Activated CD4-positive, alpha-beta T cell treated with anti-CD3 and anti-CD28 coated beads for 36 hours (primary cell): ENCODE results near the gene LONRF3. TPM values are rescaled to one million over a fixed set of nuclear protein-coding genes. Genes with fewer than 3 reads are reported as not detected.

Source experiments
- ATAC-seq: fragments of 200-7000 bp; cut with Tn5 transposase; one replicate; pipeline ENCODE4 v1.10.0; 2021; ENCODE audit warnings: mild to moderate bottlenecking, moderate library complexity
- CTCF ChIA-PET: fragments of 350-600 bp; sonication (Branson Sonifier 250); formaldehyde crosslinking; loops from one replicate; lab custom pipeline; 2021; ENCODE audit warnings: antibody characterized with exemption; lab: Charles Lee
- POLR2A ChIA-PET: fragments of 350-600 bp; sonication (Branson Sonifier 250); formaldehyde crosslinking; loops from one replicate; lab custom pipeline; 2021; ENCODE audit warnings: antibody characterized with exemption, inconsistent platforms; lab: Charles Lee
- DNase-seq: peaks from one replicate; pipeline ENCODE4 v3.0.0-alpha.2; 2020
- H3K27ac Mint-ChIP-seq: one replicate; pipeline ENCODE4 v1.8.0; 2021; ENCODE audit warnings: mixed read lengths
- H3K27me3 Mint-ChIP-seq: one replicate; pipeline ENCODE4 v1.8.0; 2021; ENCODE audit warnings: mixed read lengths
- H3K36me3 Mint-ChIP-seq: one replicate; pipeline ENCODE4 v1.8.0; 2021; ENCODE audit warnings: low read depth, mixed read lengths
- H3K4me1 Mint-ChIP-seq: one replicate; pipeline ENCODE4 v1.8.0; 2021; ENCODE audit warnings: mixed read lengths
- H3K4me3 Mint-ChIP-seq: one replicate; pipeline ENCODE4 v1.8.0; 2021; ENCODE audit warnings: mild to moderate bottlenecking, moderate library complexity, mixed read lengths
- H3K9me3 Mint-ChIP-seq: one replicate; pipeline ENCODE4 v1.8.0; 2021; ENCODE audit warnings: low read depth, mixed read lengths
- intact Hi-C, 2 experiments: fragments of 100-400 bp; cut with DNase I in 1 of 2; cut with micrococcal nuclease in 1 of 2; formaldehyde crosslinking; loops; one replicate each; pipeline versions ENCODE4 v1.14.2 to v1.15.1; 2022 to 2024; cut with DNase I, micrococcal nuclease
- total RNA-seq, 2 experiments: library from RNA; stranded (reverse); gene quantifications; one replicate each; pipeline ENCODE4 v1.2.3, GENCODE V29; 2021

LONRF3 gene
- total RNA-seq, 2 experiments from 2014 or later: 1.7 to 1.9 TPM

GRCh38 chrX:118971552-118971951 lies 2.9 kb upstream of the LONRF3 start:
- CTCF ChIA-PET: no interaction called here
- Mint-ChIP-seq H3K4me3 (no peak overlapping the region), H3K4me1 (peaks cover 8% of the 10 kb centered on the region), H3K9me3 (no peaks in the 10 kb centered on the region), H3K36me3 (no peaks in the 10 kb centered on the region), H3K27ac (no peak overlapping the region), H3K27me3 (peaks cover 14% of the 10 kb centered on the region)
- intact Hi-C loops: loop anchor here in 1 of 2 experiments (10.0 kb wide), 3 partner anchors 263 to 627 kb away; partner anchors contain the start of genes PGRMC1, SLC25A5 and WDR44
- ATAC-seq: no peak
- no peak for DNase-seq
- POLR2A ChIA-PET: no interaction called here

DNA sequence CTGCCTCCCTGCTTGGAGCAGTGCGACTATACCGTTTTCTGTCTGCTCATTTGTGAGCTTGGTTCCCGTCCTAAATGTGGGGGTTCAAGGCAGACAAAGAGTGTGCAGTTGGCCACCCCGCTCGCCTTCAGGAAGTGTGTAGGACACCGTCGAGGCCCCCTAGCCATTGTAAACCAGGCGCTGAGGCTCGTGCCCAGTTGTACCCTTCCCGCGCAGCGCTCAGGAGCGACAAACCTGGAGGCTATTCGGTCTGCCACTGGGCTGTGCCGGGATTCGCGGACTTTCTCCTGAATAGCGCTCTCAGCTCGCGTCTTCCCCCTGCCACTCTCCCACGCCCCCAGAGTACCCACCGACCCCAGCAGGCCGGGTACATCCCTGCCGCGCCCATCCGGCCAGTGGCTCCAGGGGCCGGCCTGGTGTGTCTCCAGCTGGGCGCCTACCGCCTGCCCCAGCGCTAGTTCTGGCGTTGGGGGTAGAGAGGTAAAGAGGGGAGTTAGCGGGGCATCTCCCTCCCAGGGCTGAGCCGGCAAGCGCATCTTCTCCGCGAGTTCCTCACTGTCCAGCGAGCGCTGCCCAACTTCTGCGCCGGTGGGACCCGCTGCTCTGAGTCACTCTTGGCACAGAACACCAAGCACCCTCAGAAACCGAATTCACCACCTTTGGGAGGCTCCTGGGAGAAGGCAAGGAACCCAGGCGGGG lies 880 bp upstream of the LONRF3 start:
- no peaks in the 10 kb centered on the region for H3K9me3 Mint-ChIP-seq
- H3K4me1 Mint-ChIP-seq: peaks cover 8% of the 10 kb centered on the region
- ATAC-seq (no peak), DNase-seq (no peak)
- no peaks in the 10 kb centered on the region for H3K36me3 Mint-ChIP-seq
- H3K4me3 Mint-ChIP-seq: peak overlapping the region; percentile 85
- H3K27me3 Mint-ChIP-seq: peaks cover 12% of the 10 kb centered on the region
- no peak overlapping the region for H3K27ac Mint-ChIP-seq
- intact Hi-C loops: loop anchor here in 1 of 2 experiments (10.0 kb wide), 3 partner anchors 261 to 629 kb away; partner anchors contain the start of genes PGRMC1, SLC25A5 and WDR44
- ChIA-PET CTCF (interaction anchor here (0.6 kb wide), 1 partner anchor 31 kb away, joined by 3 read pairs; no protein-coding TSS in a partner anchor), POLR2A (no interaction called here)

GRCh38 chrX:118974908-118975671 lies 672 bp downstream of the LONRF3 start:
- no peaks in the 10 kb centered on the region for H3K9me3 Mint-ChIP-seq
- peak overlapping the region; percentile 85 for H3K4me3 Mint-ChIP-seq
- H3K4me1 Mint-ChIP-seq: peaks cover 8% of the 10 kb centered on the region
- intact Hi-C loops: loop anchor here in 1 of 2 experiments (10.0 kb wide), 3 partner anchors 260 to 630 kb away; partner anchors contain the start of genes PGRMC1, SLC25A5 and WDR44
- ChIA-PET CTCF (no interaction called here), POLR2A (interaction anchor here (0.6 to 1.2 kb wide), 2 partner anchors 220 to 817 kb away, joined by 3 to 5 read pairs; partner anchors contain the start of gene RPL39)
- no peaks in the 10 kb centered on the region for H3K36me3 Mint-ChIP-seq
- H3K27ac Mint-ChIP-seq: peak overlapping the region; percentile 93
- peaks cover 12% of the 10 kb centered on the region for H3K27me3 Mint-ChIP-seq
- DNase-seq (peak; percentile 68), ATAC-seq (peak; percentile 56)

DNA sequence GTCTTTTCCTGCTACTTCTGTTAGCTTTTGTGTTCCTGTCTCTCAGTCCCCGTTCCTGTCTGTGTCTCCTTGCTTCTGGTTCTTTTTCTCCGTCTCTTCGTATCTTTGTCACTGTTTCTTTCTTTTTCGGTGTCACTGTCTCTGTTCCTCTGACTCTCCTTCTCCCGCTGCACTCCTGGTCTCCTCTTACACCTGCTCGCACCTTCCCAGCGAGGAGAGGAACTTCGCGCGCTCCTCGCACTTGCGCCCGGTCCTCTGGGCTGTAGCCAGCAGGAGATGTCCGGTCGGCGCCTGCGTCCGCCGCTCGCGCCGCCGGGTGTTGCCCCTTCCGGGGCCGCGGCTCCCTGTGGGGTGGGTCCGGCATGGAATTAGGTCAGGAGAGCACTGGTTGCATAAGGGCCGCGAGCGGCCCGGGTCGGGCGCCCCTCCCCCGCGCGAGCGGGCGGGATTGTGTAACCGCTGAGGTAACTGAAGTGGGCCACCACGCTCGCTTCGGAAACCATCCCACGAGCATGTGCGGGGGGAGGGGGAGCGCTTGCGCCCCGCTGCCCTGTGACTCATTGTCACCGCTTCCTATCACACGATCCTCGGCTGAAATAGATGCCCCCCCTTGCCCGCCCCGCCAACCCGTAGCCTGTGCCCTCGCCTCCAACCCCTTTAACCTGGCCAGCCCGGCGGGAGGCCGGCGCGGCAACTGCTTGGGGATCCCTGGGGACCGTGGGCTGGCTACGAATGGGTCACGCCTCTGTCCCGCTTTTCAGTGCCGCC lies 1.6 kb downstream of the LONRF3 start:
- CTCF ChIA-PET: no interaction called here
- intact Hi-C loops: loop anchor here in 1 of 2 experiments (10.0 kb wide), 3 partner anchors 259 to 631 kb away; partner anchors contain the start of genes PGRMC1, SLC25A5 and WDR44
- Mint-ChIP-seq H3K4me1 (peaks cover 8% of the 10 kb centered on the region), H3K4me3 (peak overlapping the region; percentile 85), H3K36me3 (no peaks in the 10 kb centered on the region), H3K9me3 (no peaks in the 10 kb centered on the region), H3K27ac (peak overlapping the region; percentile 93), H3K27me3 (peaks cover 11% of the 10 kb centered on the region)
- ATAC-seq: peak; percentile 36
- DNase-seq: peak; percentile 69
- POLR2A ChIA-PET: interaction anchor here (1.2 kb wide), 1 partner anchor 219 kb away, joined by 5 read pairs; no protein-coding TSS in a partner anchor

DNA sequence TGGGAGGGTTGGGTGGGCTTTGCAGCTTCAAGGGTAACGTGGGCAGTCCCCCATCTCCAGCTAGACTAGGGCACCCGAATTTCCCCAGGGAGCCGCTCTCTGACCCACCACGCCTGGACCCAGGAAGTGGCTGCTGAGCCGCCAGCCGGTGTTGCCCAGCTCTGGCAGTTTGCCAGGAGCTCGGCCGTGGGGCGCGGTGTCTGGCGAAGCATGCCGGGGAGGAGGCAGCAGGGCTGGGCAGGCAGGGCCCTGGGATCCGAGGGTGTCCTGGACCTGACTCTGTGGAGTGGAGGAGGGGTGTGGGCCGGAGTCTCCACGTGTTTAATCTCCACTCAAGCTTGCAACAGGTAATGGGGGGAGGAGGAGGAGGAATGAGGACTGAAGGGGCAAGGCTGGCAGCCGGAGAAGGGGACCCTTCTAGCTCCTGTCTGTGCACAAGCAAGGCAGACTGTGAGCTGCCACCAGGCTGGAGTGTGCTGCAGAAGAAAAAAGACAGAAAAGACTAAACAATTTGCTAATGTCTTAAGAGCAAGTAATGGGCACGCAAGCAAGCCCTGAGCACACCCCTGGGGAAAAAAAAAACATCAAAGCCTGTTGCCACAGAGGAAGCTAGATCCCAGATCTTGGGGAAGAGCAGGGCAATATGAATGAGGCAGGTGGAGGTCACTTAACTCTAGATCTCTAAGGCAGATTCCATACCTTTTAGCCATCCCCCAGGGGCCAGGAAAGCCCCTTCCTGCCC lies 2.4 kb downstream of the LONRF3 start:
- ATAC-seq (no peak), DNase-seq (peak; percentile 35)
- intact Hi-C loops: loop anchor here in 1 of 2 experiments (10.0 kb wide), 3 partner anchors 258 to 632 kb away; partner anchors contain the start of genes PGRMC1, SLC25A5 and WDR44
- POLR2A ChIA-PET: no interaction called here
- CTCF ChIA-PET: interaction anchor here (0.6 to 0.9 kb wide), 2 partner anchors 8 to 1509 kb away, joined by 3 to 4 read pairs; no protein-coding TSS in a partner anchor
- H3K4me1 Mint-ChIP-seq: peaks cover 8% of the 10 kb centered on the region
- H3K27ac Mint-ChIP-seq: no peak overlapping the region
- peak overlapping the region; percentile 28 for H3K4me3 Mint-ChIP-seq
- H3K36me3 Mint-ChIP-seq: no peaks in the 10 kb centered on the region
- no peaks in the 10 kb centered on the region for H3K9me3 Mint-ChIP-seq
- H3K27me3 Mint-ChIP-seq: peaks cover 8% of the 10 kb centered on the region

DNA sequence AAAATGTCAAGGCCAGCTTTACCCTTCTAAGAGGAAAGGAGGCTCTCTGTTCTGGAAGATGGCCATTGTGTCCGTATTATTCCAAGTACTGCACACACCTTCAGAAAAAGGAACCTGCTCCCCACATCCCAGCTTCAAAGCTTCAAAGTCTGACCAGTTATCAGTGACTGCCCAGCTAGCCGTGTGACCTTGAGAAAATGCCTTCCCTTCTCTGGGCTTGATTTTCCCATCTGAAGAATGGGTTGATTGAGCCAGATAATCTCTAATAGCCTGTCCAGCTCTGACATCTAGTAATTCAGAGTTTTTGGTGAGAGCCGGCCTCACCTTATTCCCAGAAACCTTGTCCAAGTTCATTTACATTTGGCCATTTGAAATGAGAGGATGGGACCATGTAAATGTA lies 3.0 kb downstream of the LONRF3 start:
- Mint-ChIP-seq H3K27ac (no peak overlapping the region), H3K36me3 (no peaks in the 10 kb centered on the region), H3K27me3 (peaks cover 8% of the 10 kb centered on the region), H3K4me3 (no peak overlapping the region), H3K9me3 (no peaks in the 10 kb centered on the region), H3K4me1 (peaks cover 8% of the 10 kb centered on the region)
- no peak for DNase-seq
- POLR2A ChIA-PET: no interaction called here
- CTCF ChIA-PET: interaction anchor here (0.6 to 0.9 kb wide), 2 partner anchors 9 to 1508 kb away, joined by 3 to 4 read pairs; no protein-coding TSS in a partner anchor
- intact Hi-C loops: loop anchor here in 1 of 2 experiments (10.0 kb wide), 3 partner anchors 257 to 633 kb away; partner anchors contain the start of genes PGRMC1, SLC25A5 and WDR44
- ATAC-seq: no peak

DNA sequence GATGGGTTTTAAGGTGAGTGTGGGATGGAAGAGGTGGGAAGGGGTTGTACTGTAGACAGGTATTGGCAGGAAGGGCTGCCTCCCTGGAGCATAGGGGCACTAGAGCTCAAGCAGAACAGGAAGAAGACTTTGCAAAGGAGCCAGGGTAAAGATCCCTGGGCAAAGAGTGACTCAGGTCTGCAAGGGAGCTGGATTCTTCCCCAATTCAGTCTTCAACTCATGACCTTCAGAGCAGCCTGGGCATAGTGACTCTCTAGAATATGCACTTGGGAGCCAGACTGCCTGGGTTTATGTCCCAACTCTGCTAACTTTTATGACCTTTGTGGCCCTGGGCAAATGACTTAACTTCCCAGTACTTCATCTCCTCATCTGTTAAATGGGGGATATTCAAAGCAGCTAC lies 4.0 kb downstream of the LONRF3 start:
- peaks cover 8% of the 10 kb centered on the region for H3K4me1 Mint-ChIP-seq
- H3K9me3 Mint-ChIP-seq: no peaks in the 10 kb centered on the region
- no peak overlapping the region for H3K4me3 Mint-ChIP-seq
- POLR2A ChIA-PET: no interaction called here
- H3K27me3 Mint-ChIP-seq: peaks cover 4% of the 10 kb centered on the region
- ATAC-seq (no peak), DNase-seq (no peak)
- intact Hi-C loops: loop anchor here in 1 of 2 experiments (10.0 kb wide), 3 partner anchors 256 to 634 kb away; partner anchors contain the start of genes PGRMC1, SLC25A5 and WDR44
- CTCF ChIA-PET: no interaction called here
- H3K36me3 Mint-ChIP-seq: peaks cover 3% of the 10 kb centered on the region
- no peak overlapping the region for H3K27ac Mint-ChIP-seq

DNA sequence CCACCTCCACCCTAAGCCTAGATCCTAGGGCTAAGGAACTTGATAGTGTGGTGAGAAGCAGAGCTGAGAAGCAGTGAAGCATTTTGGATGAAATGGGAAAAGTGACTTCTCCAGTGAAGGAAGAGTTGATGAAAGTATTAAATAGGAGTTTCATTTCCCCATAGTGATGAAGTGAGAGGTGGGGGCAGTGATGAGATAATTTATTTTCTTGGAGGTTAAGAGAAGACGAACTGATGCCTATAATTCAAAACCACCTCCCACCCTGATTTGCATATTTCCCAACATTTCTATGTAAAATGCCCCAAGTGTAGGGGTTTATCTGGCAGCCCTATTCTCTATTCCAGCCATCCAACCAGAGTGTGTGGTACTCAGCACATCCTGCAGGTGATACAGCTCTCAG lies 6.3 kb downstream of the LONRF3 start:
- DNase-seq: no peak
- Mint-ChIP-seq H3K36me3 (peaks cover 8% of the 10 kb centered on the region), H3K27ac (no peak overlapping the region), H3K4me1 (peaks cover 1% of the 10 kb centered on the region), H3K4me3 (no peak overlapping the region), H3K27me3 (peaks cover under 1% of the 10 kb centered on the region), H3K9me3 (no peaks in the 10 kb centered on the region)
- no peak for ATAC-seq
- intact Hi-C loops: no loop called here
- POLR2A ChIA-PET: no interaction called here
- CTCF ChIA-PET: no interaction called here

DNA sequence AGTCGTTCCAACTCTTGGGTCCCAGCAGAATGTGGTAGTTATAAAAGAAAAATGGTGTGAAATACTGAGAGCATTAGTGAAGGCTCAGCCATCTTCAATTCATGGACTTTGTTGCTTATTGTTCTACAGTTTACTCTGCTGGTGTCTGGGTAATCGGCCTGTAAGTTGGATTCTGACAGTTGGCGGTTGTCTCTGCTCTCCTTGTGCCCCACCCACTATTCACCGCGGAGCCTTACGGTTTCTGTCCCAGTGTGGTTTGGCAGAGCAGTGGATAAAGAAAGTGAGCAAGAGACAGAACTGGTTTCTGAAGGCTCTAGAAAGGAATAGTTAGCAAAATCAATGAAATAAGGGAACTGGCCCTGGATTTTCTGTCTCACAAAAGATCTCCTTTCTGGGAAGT lies 9.1 kb downstream of the LONRF3 start:
- ATAC-seq (no peak), DNase-seq (no peak)
- POLR2A ChIA-PET: no interaction called here
- Mint-ChIP-seq H3K4me3 (no peak overlapping the region), H3K9me3 (no peaks in the 10 kb centered on the region), H3K27me3 (no peaks in the 10 kb centered on the region), H3K4me1 (no peaks in the 10 kb centered on the region), H3K27ac (no peak overlapping the region), H3K36me3 (peaks cover 12% of the 10 kb centered on the region)
- intact Hi-C loops: no loop called here
- CTCF ChIA-PET: interaction anchor here (0.8 kb wide), 1 partner anchor 19 kb away, joined by 3 read pairs; no protein-coding TSS in a partner anchor

DNA sequence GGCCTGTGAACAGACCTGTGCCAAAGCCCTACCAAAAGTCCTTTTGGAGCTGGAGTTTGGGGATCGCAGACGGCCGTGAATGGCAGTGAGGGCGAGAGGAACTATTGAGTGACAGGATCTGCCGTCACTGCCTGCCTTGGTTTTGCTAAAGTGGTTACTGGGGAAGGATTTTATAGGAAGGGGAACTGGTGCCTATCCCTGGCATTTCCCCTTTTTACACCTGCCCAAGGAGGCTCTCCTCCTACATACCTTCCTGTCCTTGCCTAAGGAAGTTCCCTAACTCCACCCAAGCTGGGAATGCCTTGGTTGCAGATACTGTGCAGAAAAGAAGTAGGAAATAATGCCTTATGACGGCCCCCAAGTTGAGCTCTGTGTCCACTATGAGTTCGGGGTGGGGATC lies 14.5 kb downstream of the LONRF3 start:
- POLR2A ChIA-PET: no interaction called here
- intact Hi-C loops: no loop called here
- H3K27ac Mint-ChIP-seq: no peak overlapping the region

More for the DNA sequence above, 14.5 kb downstream of the LONRF3 start:
- no peak overlapping the region for H3K4me3 Mint-ChIP-seq
- peaks cover 21% of the 10 kb centered on the region for H3K36me3 Mint-ChIP-seq
- no peaks in the 10 kb centered on the region for H3K9me3 Mint-ChIP-seq
- CTCF ChIA-PET: no interaction called here
- ATAC-seq (no peak), DNase-seq (no peak)
- no peaks in the 10 kb centered on the region for H3K27me3 Mint-ChIP-seq
- H3K4me1 Mint-ChIP-seq: peaks cover 18% of the 10 kb centered on the region
